DOHH2 (cell line): ENCODE results near the gene LRIF1.

Experiments used
- CTCF ChIP-seq: fragments of 200-600 bp; sonication (generic); IDR thresholded peaks from one replicate; pipeline ENCODE4 v1.5.1; 2014; ENCODE audit warnings: antibody characterized with exemption, mild to moderate bottlenecking, low read depth, low read length; ENCODE audit not compliant: poor library complexity, severe bottlenecking
- EZH2phosphoT487 ChIP-seq: fragments of 200-600 bp; sonication (generic); IDR thresholded peaks from 2 replicates; pipeline ENCODE4 v1.6.1; 2017; ENCODE audit warnings: borderline replicate concordance, mild to moderate bottlenecking, antibody characterized with exemption, low read length, moderate library complexity, mixed read lengths

GRCh38 chr1:110956586-110956985, 7.1 kb downstream of the LRIF1 start:
- TF ChIP-seq CTCF (no peak), EZH2phosphoT487 (no peak)
